HUES64 (cell line): ENCODE measurements around the gene CROCC2.

ENCODE experiments used
- H3K27ac ChIP-seq: 2 replicates; pipeline ENCODE4 v1.7.0; 2013; ENCODE audit warnings: low read depth, low read length, inconsistent platforms
- H3K27me3 ChIP-seq: 2 replicates; pipeline ENCODE4 v1.6.1; 2013; ENCODE audit warnings: mild to moderate bottlenecking, low read length; ENCODE audit not compliant: insufficient read depth
- H3K36me3 ChIP-seq: 2 replicates; pipeline ENCODE4 v1.6.1; 2013; ENCODE audit warnings: mild to moderate bottlenecking, low read length; ENCODE audit not compliant: insufficient read depth
- H3K4me1 ChIP-seq: 2 replicates; pipeline ENCODE4 v1.6.1; 2013; ENCODE audit warnings: mild to moderate bottlenecking, low read length, moderate library complexity; ENCODE audit not compliant: insufficient read depth
- H3K4me3 ChIP-seq: 2 replicates; pipeline ENCODE4 v1.5.1; 2013; ENCODE audit warnings: mild to moderate bottlenecking, low read length, moderate library complexity
- H3K9ac ChIP-seq: 2 replicates; pipeline ENCODE4 v1.6.1; 2013; ENCODE audit warnings: mild to moderate bottlenecking, low read depth, low read length
- H3K9me3 ChIP-seq: 2 replicates; pipeline ENCODE4 v1.6.1; 2013; ENCODE audit warnings: low read depth, low read length; ENCODE audit not compliant: insufficient read depth
- WGBS: fragments of 150-250, 120-280 bp; methylation state at CpG from one replicate; pipeline ENCODE4 v1.1.7; 2013; ENCODE audit warnings: missing lambda C conversion rate; 5-methylcytosine and 5-hydroxymethylcytosine counted together

CROCC2 gene

GRCh38 chr2:240963868-240964703 lies 58.0 kb downstream of the CROCC2 start:
- Histone ChIP-seq H3K27me3 (no peaks in the 10 kb centered on the region; the same call in 1 of the 2 replicates), H3K4me1 (no peaks in the 10 kb centered on the region; the same call in 1 of the 2 replicates), H3K4me3 (no peak overlapping the region), H3K27ac (no peak overlapping the region), H3K36me3 (no peaks in the 10 kb centered on the region), H3K9ac (no peak overlapping the region), H3K9me3 (no peaks in the 10 kb centered on the region)
- WGBS, result 92% methylated on average over 20 of the region's 20 CpGs

GRCh38 chr2:240964704-240965295 lies 58.7 kb downstream of the CROCC2 start:
- Histone ChIP-seq H3K36me3 (no peaks in the 10 kb centered on the region), H3K4me3 (no peak overlapping the region), H3K27me3 (no peaks in the 10 kb centered on the region; the same call in 1 of the 2 replicates), H3K9ac (no peak overlapping the region), H3K4me1 (no peaks in the 10 kb centered on the region; the same call in 1 of the 2 replicates), H3K27ac (no peak overlapping the region), H3K9me3 (no peaks in the 10 kb centered on the region)
- 94% methylated on average over 15 of the region's 15 CpGs for WGBS

GRCh38 chr2:240965296-240965904 lies 59.3 kb downstream of the CROCC2 start:
- no peak overlapping the region for H3K9ac ChIP-seq
- no peak overlapping the region for H3K4me3 ChIP-seq
- H3K27ac ChIP-seq, result no peak overlapping the region

GRCh38 chr2:240965905-240966456 lies 59.8 kb downstream of the CROCC2 start:
- Histone ChIP-seq H3K27me3 (no peaks in the 10 kb centered on the region), H3K4me1 (no peaks in the 10 kb centered on the region; the same call in 1 of the 2 replicates), H3K36me3 (no peaks in the 10 kb centered on the region), H3K9ac (no peak overlapping the region), H3K4me3 (no peak overlapping the region), H3K27ac (no peak overlapping the region), H3K9me3 (no peaks in the 10 kb centered on the region)
- 93% methylated on average over 28 of the region's 28 CpGs for WGBS

More at GRCh38 chr2:240965296-240965904, 59.3 kb downstream of the CROCC2 start:
- no peaks in the 10 kb centered on the region; the same call in 1 of the 2 replicates for H3K4me1 ChIP-seq
- H3K36me3 ChIP-seq, result no peaks in the 10 kb centered on the region
- 92% methylated on average over 18 of the region's 22 CpGs for WGBS
- H3K9me3 ChIP-seq, result no peaks in the 10 kb centered on the region
- H3K27me3 ChIP-seq, result no peaks in the 10 kb centered on the region

GRCh38 chr2:240966457-240966905 lies 60.3 kb downstream of the CROCC2 start:
- H3K36me3 ChIP-seq, result no peaks in the 10 kb centered on the region
- H3K27me3 ChIP-seq, result no peaks in the 10 kb centered on the region
- no peak overlapping the region for H3K4me3 ChIP-seq
- H3K9ac ChIP-seq, result no peak overlapping the region
- 94% methylated on average over 10 of the region's 10 CpGs for WGBS
- H3K9me3 ChIP-seq, result no peaks in the 10 kb centered on the region
- H3K4me1 ChIP-seq, result no peaks in the 10 kb centered on the region
- H3K27ac ChIP-seq, result no peak overlapping the region

- Histone ChIP-seq H3K9me3 (no peaks in the 10 kb centered on the region), H3K27me3 (no peaks in the 10 kb centered on the region), H3K9ac (no peak overlapping the region), H3K27ac (no peak overlapping the region), H3K36me3 (no peaks in the 10 kb centered on the region), H3K4me3 (no peak overlapping the region), H3K4me1 (no peaks in the 10 kb centered on the region)
- 89% methylated on average over 32 of the region's 32 CpGs for WGBS
Measured at GRCh38 chr2:240966906-240967680, 61.0 kb downstream of the CROCC2 start.

GRCh38 chr2:240967681-240968621 lies 61.8 kb downstream of the CROCC2 start:
- Histone ChIP-seq H3K27me3 (no peaks in the 10 kb centered on the region), H3K9me3 (no peaks in the 10 kb centered on the region), H3K27ac (no peak overlapping the region), H3K9ac (no peak overlapping the region), H3K4me1 (no peaks in the 10 kb centered on the region), H3K36me3 (no peaks in the 10 kb centered on the region), H3K4me3 (no peak overlapping the region)
- 96% methylated on average over 33 of the region's 34 CpGs for WGBS

- H3K9me3 ChIP-seq, result no peaks in the 10 kb centered on the region
- H3K9ac ChIP-seq, result no peak overlapping the region
- no peak overlapping the region for H3K4me3 ChIP-seq
- no peak overlapping the region for H3K27ac ChIP-seq
- no peaks in the 10 kb centered on the region for H3K36me3 ChIP-seq
- WGBS, result 85% methylated on average over 15 of the region's 15 CpGs
- H3K27me3 ChIP-seq, result no peaks in the 10 kb centered on the region
- H3K4me1 ChIP-seq, result no peaks in the 10 kb centered on the region
Measured at GRCh38 chr2:240968731-240969624, 62.8 kb downstream of the CROCC2 start.

GRCh38 chr2:240970104-240970503 lies 64.0 kb downstream of the CROCC2 start:
- Histone ChIP-seq H3K27me3 (no peaks in the 10 kb centered on the region), H3K9me3 (no peaks in the 10 kb centered on the region), H3K9ac (no peak overlapping the region), H3K4me3 (no peak overlapping the region), H3K4me1 (no peaks in the 10 kb centered on the region), H3K27ac (no peak overlapping the region), H3K36me3 (no peaks in the 10 kb centered on the region)
- WGBS, result 93% methylated on average over 3 of the region's 3 CpGs
